ENCODE results near the gene CAVIN1.

Gene CAVIN1

DNA sequence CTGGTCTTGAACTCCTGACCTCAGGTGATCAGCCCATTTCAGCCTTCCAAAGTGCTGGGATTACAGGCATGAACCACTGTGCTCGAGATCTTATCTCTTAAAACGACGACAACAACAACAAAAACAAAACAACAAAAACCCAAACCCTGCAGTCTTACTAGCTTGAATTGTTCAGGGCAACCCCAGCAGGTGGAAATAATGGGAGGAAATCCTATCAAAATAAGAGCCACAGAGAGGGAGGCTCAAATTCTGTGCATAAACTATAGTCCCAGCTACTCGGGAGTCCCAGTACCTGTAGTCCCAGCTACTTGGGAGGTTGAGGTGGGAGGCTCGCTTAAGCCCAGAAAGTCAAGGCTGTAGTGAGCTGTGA lies 19.1 kb upstream of the CAVIN1 start:
- DNase-seq (ENCODE audit: low read depth): no peak
- TF ChIP-seq, protein P1, sequence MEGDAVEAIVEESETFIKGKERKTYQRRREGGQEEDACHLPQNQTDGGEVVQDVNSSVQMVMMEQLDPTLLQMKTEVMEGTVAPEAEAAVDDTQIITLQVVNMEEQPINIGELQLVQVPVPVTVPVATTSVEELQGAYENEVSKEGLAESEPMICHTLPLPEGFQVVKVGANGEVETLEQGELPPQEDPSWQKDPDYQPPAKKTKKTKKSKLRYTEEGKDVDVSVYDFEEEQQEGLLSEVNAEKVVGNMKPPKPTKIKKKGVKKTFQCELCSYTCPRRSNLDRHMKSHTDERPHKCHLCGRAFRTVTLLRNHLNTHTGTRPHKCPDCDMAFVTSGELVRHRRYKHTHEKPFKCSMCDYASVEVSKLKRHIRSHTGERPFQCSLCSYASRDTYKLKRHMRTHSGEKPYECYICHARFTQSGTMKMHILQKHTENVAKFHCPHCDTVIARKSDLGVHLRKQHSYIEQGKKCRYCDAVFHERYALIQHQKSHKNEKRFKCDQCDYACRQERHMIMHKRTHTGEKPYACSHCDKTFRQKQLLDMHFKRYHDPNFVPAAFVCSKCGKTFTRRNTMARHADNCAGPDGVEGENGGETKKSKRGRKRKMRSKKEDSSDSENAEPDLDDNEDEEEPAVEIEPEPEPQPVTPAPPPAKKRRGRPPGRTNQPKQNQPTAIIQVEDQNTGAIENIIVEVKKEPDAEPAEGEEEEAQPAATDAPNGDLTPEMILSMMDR (conservative IDR thresholded peaks at IDR 0.05; ENCODE audit: low read depth, low read length): no peak
- H3K4me3 ChIP-seq (ENCODE audit: low read depth, low read length): no peak overlapping the region

GRCh38 chr17:42441371-42442195 lies 18.5 kb upstream of the CAVIN1 start:
- DNase-seq (ENCODE audit: low read depth): no peak
- no peak overlapping the region for H3K4me3 ChIP-seq (ENCODE audit: low read depth, low read length)
- TF ChIP-seq, protein P1 (conservative IDR thresholded peaks at IDR 0.05; ENCODE audit: low read depth, low read length): no peak

GRCh38 chr17:42438600-42439567 lies 15.8 kb upstream of the CAVIN1 start:
- TF ChIP-seq, protein P1 (conservative IDR thresholded peaks at IDR 0.05; ENCODE audit: low read depth, low read length): peak; percentile 66
- DNase-seq (ENCODE audit: low read depth): peak; percentile 65
- no peak overlapping the region for H3K4me3 ChIP-seq (ENCODE audit: low read depth, low read length)

DNA sequence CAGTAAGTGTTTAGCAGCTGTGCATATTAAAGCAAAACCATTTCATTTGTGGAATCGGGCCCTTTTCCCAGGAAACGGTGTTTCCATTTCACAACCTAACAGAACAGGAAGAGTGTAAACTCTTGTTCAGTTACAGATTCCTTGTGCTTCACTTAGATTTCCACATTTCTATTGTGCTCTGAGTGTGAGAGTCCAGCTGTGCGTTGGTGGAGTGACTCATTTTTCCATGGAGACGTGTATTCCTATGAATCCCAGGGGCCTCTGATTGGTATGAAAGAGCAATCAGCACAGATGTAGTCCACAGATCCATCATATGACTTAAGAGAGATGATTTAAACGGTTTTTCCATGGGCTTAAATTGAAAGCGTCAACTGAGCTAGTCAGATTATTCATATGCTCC lies 13.3 kb upstream of the CAVIN1 start:
- TF ChIP-seq, protein P1 (conservative IDR thresholded peaks at IDR 0.05; ENCODE audit: low read depth, low read length): no peak
- DNase-seq (ENCODE audit: low read depth): peak; percentile 97
- H3K4me3 ChIP-seq (ENCODE audit: low read depth, low read length): no peak overlapping the region

DNA sequence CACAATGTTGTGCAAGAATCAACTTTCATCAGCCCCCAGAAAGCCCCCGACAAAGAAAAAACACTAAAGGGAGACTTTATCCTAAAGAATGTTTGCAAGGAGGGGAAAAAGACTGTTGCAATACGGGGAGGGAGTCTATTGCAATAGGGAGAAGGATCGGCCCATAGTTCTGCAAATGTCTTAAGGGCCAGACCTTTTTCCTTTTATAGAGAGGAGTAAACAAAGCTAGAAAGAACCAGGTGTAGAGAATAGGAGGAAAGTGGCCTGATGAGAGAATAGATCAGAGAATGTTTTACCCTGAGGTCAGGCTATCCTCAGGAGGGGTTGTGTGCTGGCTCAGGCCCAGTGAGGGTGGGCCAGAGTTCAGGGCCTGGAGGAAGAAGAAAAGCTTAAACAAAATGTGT lies 8.7 kb upstream of the CAVIN1 start:
- TF ChIP-seq, protein P1 (conservative IDR thresholded peaks at IDR 0.05; ENCODE audit: low read depth, low read length): no peak
- peak; percentile 55 for DNase-seq (ENCODE audit: low read depth)
- H3K4me3 ChIP-seq (ENCODE audit: low read depth, low read length): no peak overlapping the region

DNA sequence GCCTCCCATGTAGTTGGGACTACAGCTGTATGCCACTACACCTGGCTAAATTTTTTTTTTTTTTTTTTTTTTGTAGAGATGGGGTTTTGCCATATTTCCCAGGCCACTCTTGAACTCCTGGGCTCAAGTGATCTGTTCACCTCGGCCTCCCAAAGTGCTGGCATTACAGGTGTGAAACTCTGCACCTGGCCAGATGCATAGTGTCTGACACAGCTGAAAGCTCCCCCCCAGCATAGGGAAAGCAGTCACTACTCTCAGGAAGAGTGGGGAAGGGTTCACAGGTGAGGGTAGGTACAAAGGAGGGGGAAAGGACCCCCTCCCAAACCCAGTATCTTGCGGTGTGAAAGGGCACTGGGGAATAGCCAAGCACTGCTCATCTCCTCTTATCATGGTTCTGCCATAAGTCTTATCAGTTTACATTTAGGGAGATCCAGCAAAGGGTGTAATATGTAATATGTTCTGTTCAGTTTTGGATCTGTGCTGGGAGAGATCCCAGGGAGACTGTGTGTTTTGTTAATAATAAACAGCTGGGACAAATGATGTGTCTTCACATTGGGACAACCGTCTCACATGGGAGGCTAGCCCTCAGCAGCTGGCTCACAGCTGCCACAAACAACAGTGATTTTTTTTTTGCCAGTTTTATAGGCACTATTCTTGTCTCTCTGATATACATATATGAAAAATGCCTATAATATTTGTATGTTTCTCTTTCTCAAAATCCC lies 6.8 kb upstream of the CAVIN1 start:
- no peak overlapping the region for H3K4me3 ChIP-seq (ENCODE audit: low read depth, low read length)
- TF ChIP-seq, protein P1 (conservative IDR thresholded peaks at IDR 0.05; ENCODE audit: low read depth, low read length): no peak
- DNase-seq (ENCODE audit: low read depth): no peak

Data from choroid plexus epithelial cell (primary cell).